SK-N-MC (cell line): ENCODE results near the gene STBD1.

ENCODE experiments used
- EZH2 ChIP-seq: fragments of 200-600 bp; sonication (generic); IDR thresholded peaks from one replicate; pipeline ENCODE4 v1.6.1; 2017; ENCODE audit warnings: antibody characterized with exemption
- FOXP2 ChIP-seq: optimal IDR thresholded peaks from 2 replicates; pipeline ENCODE3; 2011; ENCODE audit warnings: mild to moderate bottlenecking, moderate library complexity; ENCODE audit not compliant: insufficient read depth; ENCODE audit errors: extremely low read length, control extremely low read depth
- POLR2AphosphoS5 ChIP-seq: IDR thresholded peaks from 2 replicates; pipeline ENCODE4 v1.6.1; 2012; ENCODE audit warnings: mild to moderate bottlenecking, low read depth, low read length, borderline replicate concordance

- TF ChIP-seq EZH2 (no peak), POLR2AphosphoS5 (no peak), FOXP2 (no peak)
Measured at GRCh38 chr4:76308548-76308947, 2.0 kb downstream of the STBD1 start.
